ENCODE results near the gene JAZF1. TPM values are rescaled to one million over a fixed set of nuclear protein-coding genes. Genes with fewer than 3 reads are reported as not detected.

The JAZF1 gene
- total and polyA plus RNA-seq, 2 experiments from 2014 or later, result 13.8 to 19.6 TPM

DNA sequence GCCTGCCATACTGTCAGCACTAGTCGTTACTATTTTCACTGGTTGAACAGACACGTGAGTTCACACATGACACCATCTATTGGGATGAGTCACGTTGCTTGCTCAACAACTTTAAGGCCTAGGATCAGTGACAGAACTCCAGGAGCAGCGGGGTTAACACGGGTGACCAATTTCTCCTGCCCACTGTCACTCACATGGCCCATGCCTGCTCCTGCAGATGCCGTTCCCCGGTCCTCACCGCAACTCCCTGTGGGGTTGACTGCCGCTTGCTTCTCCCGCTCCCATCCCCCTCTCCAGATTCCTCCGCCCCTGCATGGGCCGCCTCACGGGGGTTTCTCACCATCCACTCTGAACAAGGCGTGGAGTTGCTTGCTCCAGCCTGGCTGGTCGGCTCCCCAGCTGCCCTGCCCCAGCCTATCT, 312.5 kb downstream of the JAZF1 start:
- peaks cover 8% of the 10 kb centered on the region; the same call in 1 of the 2 replicates for H3F3A ChIP-seq (ENCODE audit: insufficient read depth)
- H2AFZ ChIP-seq, result no peak overlapping the region
- no peaks in the 10 kb centered on the region for H3K79me2 ChIP-seq (ENCODE audit: insufficient read depth)
- no peak overlapping the region for H3K4me3 ChIP-seq
- DNase-seq, result peak; percentile 52
- H3K9me2 ChIP-seq (ENCODE audit: insufficient read depth), result no peaks in the 10 kb centered on the region
- no peaks in the 10 kb centered on the region for H3K27me3 ChIP-seq (replicated peaks; ENCODE audit: insufficient read depth)
- H3K4me2 ChIP-seq (ENCODE audit: unreplicated experiment), result no peak overlapping the region
- 80 to 83% methylated on average over 13 to 15 of the region's 15 CpGs for WGBS, 2 experiments (ENCODE audit: low coverage in 1 of 2, low lambda C conversion rate in 2 of 2, missing lambda C conversion rate in 2 of 2)
- in situ Hi-C loops (cut with MboI), result no loop called here
- no peaks in the 10 kb centered on the region for H3K36me3 ChIP-seq (ENCODE audit: low read depth)
- no peak overlapping the region for H3K27ac ChIP-seq
- TF ChIP-seq EZH2phosphoT487 (IDR thresholded peaks at IDR 0.05; ENCODE audit: insufficient read depth, low read depth) (no peak), EZH2 (IDR thresholded peaks at IDR 0.05; ENCODE audit: insufficient read depth, poor library complexity, severe bottlenecking) (no peak)
- H3K9me3 ChIP-seq (ENCODE audit: low read depth), result no peaks in the 10 kb centered on the region
- H4K20me1 ChIP-seq (ENCODE audit: insufficient read depth), result no peaks in the 10 kb centered on the region
- 0 out of 2 replicates have a peak, but pooled peaks cover 3% of the 10 kb centered on the region for H3K4me1 ChIP-seq (ENCODE audit: insufficient read depth)
- H3K9ac ChIP-seq, result no peak overlapping the region

- Histone ChIP-seq H3K9ac (no peak overlapping the region), H3K27ac (no peak overlapping the region), H3K4me1 (ENCODE audit: insufficient read depth) (no peaks in the 10 kb centered on the region), H3K9me2 (ENCODE audit: insufficient read depth) (no peaks in the 10 kb centered on the region), H4K20me1 (ENCODE audit: insufficient read depth) (no peaks in the 10 kb centered on the region), H3K4me3 (no peak overlapping the region), H3K4me2 (ENCODE audit: unreplicated experiment) (no peak overlapping the region), H3F3A (ENCODE audit: insufficient read depth) (no peaks in the 10 kb centered on the region), H3K79me2 (ENCODE audit: insufficient read depth) (no peaks in the 10 kb centered on the region), H3K36me3 (ENCODE audit: low read depth) (no peaks in the 10 kb centered on the region), H3K9me3 (ENCODE audit: low read depth) (no peaks in the 10 kb centered on the region), H3K27me3 (replicated peaks; ENCODE audit: insufficient read depth) (no peaks in the 10 kb centered on the region), H2AFZ (no peak overlapping the region)
- 51 to 55% methylated on average over 17 of the region's 17 CpGs for WGBS, 2 experiments (ENCODE audit: low coverage in 1 of 2, low lambda C conversion rate in 2 of 2, missing lambda C conversion rate in 2 of 2)
- no peak for DNase-seq
- TF ChIP-seq EZH2 (IDR thresholded peaks at IDR 0.05; ENCODE audit: insufficient read depth, poor library complexity, severe bottlenecking) (no peak), EZH2phosphoT487 (IDR thresholded peaks at IDR 0.05; ENCODE audit: insufficient read depth, low read depth) (no peak)
- in situ Hi-C loops (cut with MboI), result no loop called here
Measured at GRCh38 chr7:27866828-27867672, 313.5 kb downstream of the JAZF1 start.

DNA sequence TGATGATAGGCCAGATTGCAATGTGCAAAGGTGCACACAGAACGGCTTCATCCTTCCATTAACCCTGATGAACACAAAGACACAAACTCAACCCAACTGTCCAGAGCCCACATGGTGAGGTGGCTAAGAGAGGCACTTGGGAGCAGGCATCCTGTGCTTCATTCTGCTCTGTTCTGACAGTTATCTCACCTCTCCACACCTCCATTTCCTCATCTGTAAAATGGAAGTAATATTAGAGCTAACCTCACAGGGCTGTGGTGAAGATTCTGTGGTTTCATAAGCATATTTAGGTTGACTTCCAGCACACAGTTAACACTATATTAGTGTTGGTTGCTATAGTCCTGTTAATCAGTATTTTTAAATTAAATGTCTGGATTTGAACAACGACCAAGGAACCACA, 314.3 kb downstream of the JAZF1 start:
- Histone ChIP-seq H3K79me2 (ENCODE audit: insufficient read depth) (no peaks in the 10 kb centered on the region), H3K9me2 (ENCODE audit: insufficient read depth) (no peaks in the 10 kb centered on the region), H3K27me3 (replicated peaks; ENCODE audit: insufficient read depth) (no peaks in the 10 kb centered on the region), H2AFZ (no peak overlapping the region), H4K20me1 (ENCODE audit: insufficient read depth) (no peaks in the 10 kb centered on the region), H3K27ac (no peak overlapping the region), H3K9ac (no peak overlapping the region), H3K9me3 (ENCODE audit: low read depth) (no peaks in the 10 kb centered on the region), H3K4me2 (ENCODE audit: unreplicated experiment) (no peak overlapping the region), H3K36me3 (ENCODE audit: low read depth) (no peaks in the 10 kb centered on the region), H3K4me1 (ENCODE audit: insufficient read depth) (no peaks in the 10 kb centered on the region), H3F3A (ENCODE audit: insufficient read depth) (no peaks in the 10 kb centered on the region), H3K4me3 (no peak overlapping the region)
- in situ Hi-C loops (cut with MboI), result no loop called here
- no peak for DNase-seq
- no peak for TF ChIP-seq EZH2phosphoT487 (IDR thresholded peaks at IDR 0.05; ENCODE audit: insufficient read depth, low read depth)
- TF ChIP-seq EZH2 (IDR thresholded peaks at IDR 0.05; ENCODE audit: insufficient read depth, poor library complexity, severe bottlenecking), result no peak
- WGBS, 2 experiments (ENCODE audit: low coverage in 1 of 2, low lambda C conversion rate in 2 of 2, missing lambda C conversion rate in 2 of 2), result 63 to 65% methylated on average over 2 of the region's 2 CpGs

- no peak for DNase-seq
- no peaks in the 10 kb centered on the region for H3K4me1 ChIP-seq (ENCODE audit: insufficient read depth)
- H3K36me3 ChIP-seq (ENCODE audit: low read depth), result no peaks in the 10 kb centered on the region
- H3K4me3 ChIP-seq, result no peak overlapping the region
- H2AFZ ChIP-seq, result no peak overlapping the region
- H3K27ac ChIP-seq, result no peak overlapping the region
- WGBS, 2 experiments (ENCODE audit: low coverage in 1 of 2, low lambda C conversion rate in 2 of 2, missing lambda C conversion rate in 2 of 2), result 97 to 100% methylated on average over 11 of the region's 11 CpGs
- no peaks in the 10 kb centered on the region for H3F3A ChIP-seq (ENCODE audit: insufficient read depth)
- H3K27me3 ChIP-seq (replicated peaks; ENCODE audit: insufficient read depth), result no peaks in the 10 kb centered on the region
- TF ChIP-seq EZH2 (IDR thresholded peaks at IDR 0.05; ENCODE audit: insufficient read depth, poor library complexity, severe bottlenecking) (no peak), EZH2phosphoT487 (IDR thresholded peaks at IDR 0.05; ENCODE audit: insufficient read depth, low read depth) (no peak)
- no peak overlapping the region for H3K9ac ChIP-seq
- no peaks in the 10 kb centered on the region for H3K79me2 ChIP-seq (ENCODE audit: insufficient read depth)
- no peaks in the 10 kb centered on the region for H3K9me2 ChIP-seq (ENCODE audit: insufficient read depth)
- H3K4me2 ChIP-seq (ENCODE audit: unreplicated experiment), result no peak overlapping the region
- in situ Hi-C loops (cut with MboI), result no loop called here
- no peaks in the 10 kb centered on the region for H3K9me3 ChIP-seq (ENCODE audit: low read depth)
- H4K20me1 ChIP-seq (ENCODE audit: insufficient read depth), result no peaks in the 10 kb centered on the region
Measured at GRCh38 chr7:27863880-27864279, 316.7 kb downstream of the JAZF1 start.

Data from GM23248 (cell line).